Measurements from ENCODE around the gene DLGAP1.

DNA sequence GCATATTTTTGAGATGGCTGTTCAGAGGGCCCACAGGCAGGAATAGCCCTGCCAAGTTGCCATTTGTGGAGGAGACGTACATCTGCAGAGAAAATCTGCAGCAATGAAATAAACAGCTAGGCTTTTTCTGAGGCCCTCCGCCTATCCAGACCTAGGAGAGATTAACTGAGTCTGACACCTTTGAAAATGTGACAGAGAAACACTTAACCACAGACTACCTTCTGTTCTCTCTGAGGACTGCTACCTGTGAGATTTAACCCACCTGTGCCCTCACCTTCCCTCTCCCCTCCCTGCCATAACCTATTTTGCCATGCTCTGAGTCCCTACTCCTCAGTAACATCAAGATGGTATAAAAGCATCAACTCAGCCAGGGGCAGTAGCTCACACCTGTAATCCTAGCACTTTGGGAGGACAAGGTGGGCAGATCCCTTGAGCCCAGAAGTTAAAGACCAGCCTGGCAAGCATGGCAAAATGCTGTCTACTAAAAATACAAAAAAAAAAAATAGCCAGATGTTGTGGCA is 844.9 kb downstream of the DLGAP1 start:
- no peak for TF ChIP-seq CTCF (IDR thresholded peaks at IDR 0.05)
- TF ChIP-seq ZFX (IDR thresholded peaks at IDR 0.05; ENCODE audit: borderline replicate concordance): no peak
